Measurements from ENCODE around the gene ROBO2. TPM values are rescaled to one million over a fixed set of nuclear protein-coding genes. Genes with fewer than 3 reads are reported as not detected.

ROBO2 gene
- polyA plus RNA-seq, 1 of the 3 experiments (the other 2 are of a cell fraction), result not detected

DNA sequence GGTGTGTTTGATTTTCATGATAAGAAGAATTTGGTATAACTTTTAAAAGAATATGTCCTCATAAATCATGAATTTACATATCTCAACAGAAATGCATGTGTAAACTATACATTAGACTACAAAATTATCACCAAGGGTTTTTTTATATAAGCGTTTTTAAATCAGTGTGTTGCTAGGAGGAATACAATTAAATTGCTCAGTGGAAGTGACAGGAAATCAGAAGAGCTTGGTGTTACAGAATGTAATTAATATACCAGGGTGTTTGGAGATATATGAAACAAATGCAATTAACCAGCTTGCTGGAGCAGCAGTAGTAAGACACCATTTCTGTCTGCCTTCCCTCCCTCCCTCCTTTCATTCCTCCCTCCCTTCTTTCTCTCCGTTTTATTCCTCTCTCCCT, 2.4 kb downstream of the ROBO2 start:
- ChIA-PET POLR2A (no interaction called here), CTCF (interaction anchor here (0.9 to 2.5 kb wide), 4 partner anchors 213 to 1604 kb away, joined by 3 to 11 read pairs (median 4); no protein-coding TSS in a partner anchor)
- Histone ChIP-seq H3K4me2 (no peak overlapping the region), H3K27ac (ENCODE audit: low read depth in 2 of 2, low read length in 1 of 2) (no peak overlapping the region), H3K36me3 (replicated peaks in 1 of 2; ENCODE audit: control insufficient read depth in 1 of 2, insufficient read depth in 2 of 2, low read length in 1 of 2) (no peaks in the 10 kb centered on the region), H3K4me3 (ENCODE audit: low read depth in 2 of 2, low read length in 1 of 2) (peak overlapping the region in 1 of 2 experiments; percentile 14; a peak in 1 of 4 replicates), H4K20me1 (ENCODE audit: insufficient read depth) (no peaks in the 10 kb centered on the region), H3K9me2 (no peaks in the 10 kb centered on the region), H3F3A (replicated peaks; ENCODE audit: insufficient read depth) (no peaks in the 10 kb centered on the region), H3K79me2 (ENCODE audit: insufficient read depth) (no peaks in the 10 kb centered on the region), H3K9me3 (no peaks in the 10 kb centered on the region), H3K4me1 (ENCODE audit: control insufficient read depth in 1 of 2, insufficient read depth in 2 of 2, low read depth in 1 of 2, low read length in 1 of 2) (peaks cover 0 to 2% of the 10 kb centered on the region in 2 experiments; a peak in 2 of 4 replicates), H2AFZ (ENCODE audit: low read depth) (no peak overlapping the region), H3K9ac (no peak overlapping the region), H3K27me3 (ENCODE audit: insufficient read depth) (peaks cover 27% of the 10 kb centered on the region)
- DNase-seq, result no peak
- TF ChIP-seq FOXM1 (IDR thresholded peaks at IDR 0.05; ENCODE audit: low read depth) (no peak), REST (IDR thresholded peaks at IDR 0.05; ENCODE audit: low read depth, low read length) (no peak), NRF1 (IDR thresholded peaks at IDR 0.05; ENCODE audit: low read depth, low read length) (no peak), FOXJ3 (CRISPR knock-in tag; IDR thresholded peaks at IDR 0.05) (no peak), PBX3 (IDR thresholded peaks at IDR 0.05) (no peak), RAD21 (IDR thresholded peaks at IDR 0.05; ENCODE audit: low read length) (no peak), YY1 (IDR thresholded peaks at IDR 0.05; ENCODE audit: low read depth) (no peak), MEF2A (IDR thresholded peaks at IDR 0.05; ENCODE audit: borderline replicate concordance, low read depth) (no peak), FOSL2 (IDR thresholded peaks at IDR 0.05; ENCODE audit: borderline replicate concordance, low read depth) (no peak), CHD2 (IDR thresholded peaks at IDR 0.05; ENCODE audit: low read length, partially characterized antibody) (no peak), RCOR1 (IDR thresholded peaks at IDR 0.05; ENCODE audit: low read length) (no peak), ELF1 (IDR thresholded peaks at IDR 0.05) (no peak), EZH2phosphoT487 (IDR thresholded peaks at IDR 0.05; ENCODE audit: borderline replicate concordance, low read depth) (no peak), EP300 (IDR thresholded peaks at IDR 0.05; ENCODE audit: borderline replicate concordance in 1 of 2, low read depth in 1 of 2, low read length in 1 of 2) (no peak), NFIC (IDR thresholded peaks at IDR 0.05; ENCODE audit: borderline replicate concordance) (no peak)
- TF ChIP-seq, protein P1, sequence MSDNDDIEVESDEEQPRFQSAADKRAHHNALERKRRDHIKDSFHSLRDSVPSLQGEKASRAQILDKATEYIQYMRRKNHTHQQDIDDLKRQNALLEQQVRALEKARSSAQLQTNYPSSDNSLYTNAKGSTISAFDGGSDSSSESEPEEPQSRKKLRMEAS (IDR thresholded peaks at IDR 0.05; ENCODE audit: low read depth), result no peak
- TF ChIP-seq, protein P2, sequence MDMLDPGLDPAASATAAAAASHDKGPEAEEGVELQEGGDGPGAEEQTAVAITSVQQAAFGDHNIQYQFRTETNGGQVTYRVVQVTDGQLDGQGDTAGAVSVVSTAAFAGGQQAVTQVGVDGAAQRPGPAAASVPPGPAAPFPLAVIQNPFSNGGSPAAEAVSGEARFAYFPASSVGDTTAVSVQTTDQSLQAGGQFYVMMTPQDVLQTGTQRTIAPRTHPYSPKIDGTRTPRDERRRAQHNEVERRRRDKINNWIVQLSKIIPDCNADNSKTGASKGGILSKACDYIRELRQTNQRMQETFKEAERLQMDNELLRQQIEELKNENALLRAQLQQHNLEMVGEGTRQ (IDR thresholded peaks at IDR 0.05; ENCODE audit: borderline replicate concordance, low read depth, low read length), result no peak
- TF ChIP-seq, protein P3, sequence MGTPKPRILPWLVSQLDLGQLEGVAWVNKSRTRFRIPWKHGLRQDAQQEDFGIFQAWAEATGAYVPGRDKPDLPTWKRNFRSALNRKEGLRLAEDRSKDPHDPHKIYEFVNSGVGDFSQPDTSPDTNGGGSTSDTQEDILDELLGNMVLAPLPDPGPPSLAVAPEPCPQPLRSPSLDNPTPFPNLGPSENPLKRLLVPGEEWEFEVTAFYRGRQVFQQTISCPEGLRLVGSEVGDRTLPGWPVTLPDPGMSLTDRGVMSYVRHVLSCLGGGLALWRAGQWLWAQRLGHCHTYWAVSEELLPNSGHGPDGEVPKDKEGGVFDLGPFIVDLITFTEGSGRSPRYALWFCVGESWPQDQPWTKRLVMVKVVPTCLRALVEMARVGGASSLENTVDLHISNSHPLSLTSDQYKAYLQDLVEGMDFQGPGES (IDR thresholded peaks at IDR 0.05; ENCODE audit: low read depth, low read length), result no peak
- 62% methylated on average over 2 of the region's 2 CpGs for WGBS (ENCODE audit: low lambda C conversion rate)

All from SK-N-SH (cell line).